ENCODE data around the gene PBX2. TPM values are rescaled to one million over a fixed set of nuclear protein-coding genes. Genes with fewer than 3 reads are reported as not detected.

The PBX2 gene
- total RNA-seq, 1 donor from 2014 or later: 46.9 TPM

- no peak for DNase-seq (ENCODE audit: low spot score)
- intact Hi-C loops (cut with DNase I): loop anchor here (2.0 kb wide), 2 partner anchors 18 to 22 kb away; partner anchors contain the start of gene PPT2
These were observed 12.7 kb downstream of the PBX2 start for GRCh38 chr6:32177183-32177787.

GRCh38 chr6:32176476-32177182 lies 13.4 kb downstream of the PBX2 start:
- DNase-seq (ENCODE audit: low spot score): no peak
- intact Hi-C loops (cut with DNase I): loop anchor here (2.0 kb wide), 2 partner anchors 18 to 22 kb away; partner anchors contain the start of gene PPT2

- peak; percentile 99 for DNase-seq (ENCODE audit: low spot score)
- intact Hi-C loops (cut with DNase I): loop anchor here (2.0 kb wide), 2 partner anchors 19 to 21 kb away; partner anchors contain the start of gene PPT2
These were observed 14.1 kb downstream of the PBX2 start, which contains the start of gene AGPAT1 for GRCh38 chr6:32175711-32176475. Gene AGPAT1 (minus strand): TSS chr6:32176084. CDS start chr6:32171496, 4,588 bp downstream.

GRCh38 chr6:32175322-32175710 lies 14.7 kb downstream of the PBX2 start:
- intact Hi-C loops (cut with DNase I): no loop called here
- DNase-seq (ENCODE audit: low spot score): no peak

- intact Hi-C loops (cut with DNase I): no loop called here
- DNase-seq (ENCODE audit: low spot score): no peak
These were observed 15.6 kb downstream of the PBX2 start for GRCh38 chr6:32174416-32174815.

GRCh38 chr6:32173051-32173727 lies 16.8 kb downstream of the PBX2 start:
- intact Hi-C loops (cut with DNase I): no loop called here

GRCh38 chr6:32171234-32171633 lies 18.8 kb downstream of the PBX2 start:
- intact Hi-C loops (cut with DNase I): no loop called here
- no peak for DNase-seq (ENCODE audit: low spot score)

More at GRCh38 chr6:32173051-32173727, 16.8 kb downstream of the PBX2 start:
- no peak for DNase-seq (ENCODE audit: low spot score)

GRCh38 chr6:32170294-32170693 lies 19.7 kb downstream of the PBX2 start:
- intact Hi-C loops (cut with DNase I): no loop called here
- no peak for DNase-seq (ENCODE audit: low spot score)

- intact Hi-C loops (cut with DNase I): no loop called here
- DNase-seq (ENCODE audit: low spot score): no peak
These were observed 21.0 kb downstream of the PBX2 start for GRCh38 chr6:32168807-32169591.

- DNase-seq (ENCODE audit: low spot score): no peak
- intact Hi-C loops (cut with DNase I): no loop called here
These were observed 21.7 kb downstream of the PBX2 start for GRCh38 chr6:32168350-32168749.

GRCh38 chr6:32167761-32168262 lies 22.2 kb downstream of the PBX2 start:
- DNase-seq (ENCODE audit: low spot score): no peak
- intact Hi-C loops (cut with DNase I): no loop called here

- intact Hi-C loops (cut with DNase I): no loop called here
- DNase-seq (ENCODE audit: low spot score): no peak
These were observed 22.7 kb downstream of the PBX2 start for GRCh38 chr6:32167154-32167760.

GRCh38 chr6:32166411-32167061 lies 23.5 kb downstream of the PBX2 start:
- intact Hi-C loops (cut with DNase I): no loop called here
- no peak for DNase-seq (ENCODE audit: low spot score)

GRCh38 chr6:32164295-32164694 lies 25.7 kb downstream of the PBX2 start, which contains the start of gene EGFL8:
Gene EGFL8 (plus strand): TSS chr6:32164595. CDS start chr6:32166166, 1,571 bp downstream.
- intact Hi-C loops (cut with DNase I): no loop called here

GRCh38 chr6:32163559-32164258 lies 26.3 kb downstream of the PBX2 start:
- no peak for DNase-seq (ENCODE audit: low spot score)
- intact Hi-C loops (cut with DNase I): no loop called here

More at GRCh38 chr6:32164295-32164694, 25.7 kb downstream of the PBX2 start, which contains the start of gene EGFL8:
- no peak for DNase-seq (ENCODE audit: low spot score)

GRCh38 chr6:32158052-32158451 lies 31.9 kb downstream of the PBX2 start:
- DNase-seq (ENCODE audit: low spot score): no peak
- intact Hi-C loops (cut with DNase I): no loop called here

- intact Hi-C loops (cut with DNase I): no loop called here
- no peak for DNase-seq (ENCODE audit: low spot score)
These were observed 33.1 kb downstream of the PBX2 start for GRCh38 chr6:32156891-32157290.

Measured in cardiac septum (tissue), 1 donor.